HepG2 (cell line): Measurements from ENCODE around the gene LHFPL2. TPM values are rescaled to one million over a fixed set of nuclear protein-coding genes. Genes with fewer than 3 reads are reported as not detected.

Source experiments
- ATAC-seq: fragments of 200-7000 bp; cut with Tn5 transposase; 3 replicates; pipeline ENCODE4 v1.9.1; 2020; ENCODE audit warnings: mild to moderate bottlenecking, moderate library complexity
- BruUV-seq: library from RNA; stranded (reverse); fragments of 400-500 nt; replicated peaks from 2 replicates; lab custom pipeline; 2021; lab: Mats Ljungman, UMichigan
- CTCF ChIA-PET: fragments of 300-600 bp; formaldehyde crosslinking; extraction: SDS; loops from one replicate; lab custom pipeline; 2021; ENCODE audit warnings: low total read pairs, inconsistent platforms, low intra/inter-chr PET ratio; lab: Yijun Ruan, JAX
- POLR2A ChIA-PET: fragments of 350-600 bp; sonication (Branson Sonifier 250); formaldehyde crosslinking; loops from one replicate; lab custom pipeline; 2020; ENCODE audit warnings: antibody characterized with exemption, inconsistent platforms; lab: Yijun Ruan, JAX
- DNase-seq: peaks from one replicate; pipeline ENCODE4 v3.0.0-alpha.2; 2015; ENCODE audit warnings: low spot score
- FAIRE-seq: peaks from 3 replicates; lab custom pipeline; 2011; peaks lifted over from hg19 to GRCh38; lab: Jason Lieb, UNC
- H2AFZ ChIP-seq: one replicate; pipeline ENCODE4 v1.6.1; 2011; ENCODE audit warnings: low read length, inconsistent platforms
- H3K27ac ChIP-seq: fragments of 300-600 bp; 3 replicates; pipeline ENCODE4 v1.8.0; 2011; ENCODE audit warnings: mixed run types, mild to moderate bottlenecking, mixed read lengths, low read length, inconsistent platforms; ENCODE audit not compliant: insufficient read depth; ENCODE audit errors: extremely low read length
- H3K27me3 ChIP-seq, 2 experiments: fragments of 200-600 bp in 1 of 2; 2 replicates in 1 of 2; 3 replicates in 1 of 2; pipeline versions ENCODE4 v1.6.0 to v1.8.0; 2011; ENCODE audit warnings: low read length in 2 of 2, mild to moderate bottlenecking in 2 of 2, moderate library complexity in 2 of 2, inconsistent platforms in 1 of 2; ENCODE audit not compliant: insufficient read depth in 2 of 2, control insufficient read depth in 1 of 2
- H3K36me3 ChIP-seq, 2 experiments: fragments of 200-600 bp in 1 of 2; replicated peaks in 1 of 2; 2 replicates in 1 of 2; 3 replicates in 1 of 2; pipeline versions ENCODE4 v1.5.1 to v1.8.0; 2011; ENCODE audit warnings: low read length in 2 of 2, inconsistent platforms in 1 of 2; ENCODE audit not compliant: insufficient read depth in 2 of 2, control insufficient read depth in 1 of 2
- H3K4me1 ChIP-seq: 2 replicates; pipeline ENCODE4 v1.5.1; 2012; ENCODE audit warnings: low read length, inconsistent platforms; ENCODE audit not compliant: insufficient read depth
- H3K4me2 ChIP-seq: 2 replicates; pipeline ENCODE4 v1.6.0; 2011; ENCODE audit warnings: low read depth, low read length, inconsistent platforms
- H3K4me3 ChIP-seq, 3 experiments: fragments of 200-600 bp in 1 of 3; sonication (generic), shearing (Covaris generic) in 1 of 3; replicated peaks in 1 of 3; 2 replicates each; pipeline ENCODE4 v1.5.1; 2011 to 2016; ENCODE audit warnings: low read length in 3 of 3, inconsistent platforms in 2 of 3, low read depth in 2 of 3, mild to moderate bottlenecking in 2 of 3, control low read depth in 1 of 3, mixed read lengths in 1 of 3; ENCODE audit not compliant: insufficient read depth in 1 of 3
- H3K79me2 ChIP-seq: one replicate; pipeline ENCODE4 v1.6.1; 2011; ENCODE audit warnings: low read length, inconsistent platforms; ENCODE audit not compliant: insufficient read depth
- H3K9ac ChIP-seq: 2 replicates; pipeline ENCODE4 v1.6.0; 2011; ENCODE audit warnings: mild to moderate bottlenecking, low read depth, low read length, inconsistent platforms; ENCODE audit not compliant: insufficient read depth
- H3K9me3 ChIP-seq: 2 replicates; pipeline ENCODE4 v1.5.1; 2012; ENCODE audit warnings: mild to moderate bottlenecking, low read length
- H4K20me1 ChIP-seq: 2 replicates; pipeline ENCODE4 v1.6.0; 2011; ENCODE audit warnings: inconsistent platforms, mild to moderate bottlenecking, low read length, moderate library complexity; ENCODE audit not compliant: insufficient read depth
- DMAP1 ChIP-seq: IDR thresholded peaks from 2 replicates; pipeline ENCODE4 v1.6.1; 2016
- ISL2 ChIP-seq: sonication (generic); formaldehyde crosslinking; IDR thresholded peaks from 2 replicates; pipeline ENCODE4 v1.5.0; 2020; ENCODE audit warnings: missing genetic modification reagents
- NRL ChIP-seq: sonication (generic); formaldehyde crosslinking; IDR thresholded peaks from 2 replicates; pipeline ENCODE4 v1.5.0; 2020; ENCODE audit warnings: missing genetic modification reagents, mild to moderate bottlenecking, moderate library complexity, borderline replicate concordance
- RFXAP ChIP-seq: sonication (generic); formaldehyde crosslinking; IDR thresholded peaks from 2 replicates; pipeline ENCODE4 v1.4.0; 2020; ENCODE audit warnings: missing genetic modification reagents, borderline replicate concordance
- TSC22D2 ChIP-seq: sonication (generic); formaldehyde crosslinking; IDR thresholded peaks from 2 replicates; pipeline ENCODE4 v1.5.1; 2020; ENCODE audit warnings: missing genetic modification reagents, mild to moderate bottlenecking, borderline replicate concordance
- ZFP82 ChIP-seq: sonication (generic); formaldehyde crosslinking; IDR thresholded peaks from 2 replicates; pipeline ENCODE4 v1.5.1; 2020; ENCODE audit warnings: mild to moderate bottlenecking, missing genetic modification reagents, borderline replicate concordance
- ZNF598 ChIP-seq: sonication (generic); formaldehyde crosslinking; IDR thresholded peaks from 2 replicates; pipeline ENCODE4 v1.5.1; 2020; ENCODE audit warnings: mild to moderate bottlenecking, missing genetic modification reagents, borderline replicate concordance
- ZNF672 ChIP-seq: sonication (generic); formaldehyde crosslinking; IDR thresholded peaks from 2 replicates; pipeline ENCODE4 v1.8.1; 2022; ENCODE audit warnings: missing genetic modification reagents
- WGBS: methylation state at CpG from one replicate; pipeline ENCODE4 v1.1.6; 2017; ENCODE audit warnings: low lambda C conversion rate; 5-methylcytosine and 5-hydroxymethylcytosine counted together
- in situ Hi-C: cut with HindIII; loops from 2 replicates; pipeline ENCODE4 v1.10.0; 2017; ENCODE audit warnings: low pct_unique_long_range_greater_than_20kb; ENCODE audit not compliant: extremely low pct_ligation_motif_present
- intact Hi-C: fragments of 100-400 bp; cut with micrococcal nuclease; formaldehyde crosslinking; loops from one replicate; pipeline ENCODE4 v1.10.0; 2022; ENCODE audit not compliant: unreplicated experiment
- polyA plus RNA-seq, 8 experiments: library from polyadenylated mRNA; depleted of rRNA in 3 of 8; stranded (reverse) in 7 of 8; unstranded in 1 of 8; fragments of >200 nt; fragmentation: Illumina TruSeq in 4 of 8; extraction: Trizol in 4 of 8; gene quantifications; 2 replicates each; pipeline versions ENCODE4 v1.2.1 to v1.2.3, GENCODE V29; 2011 to 2016; ENCODE audit warnings: low read depth in 4 of 8, missing spikeins in 1 of 8, mixed read lengths in 1 of 8; ENCODE audit not compliant: insufficient read depth in 1 of 8
- total RNA-seq, 5 experiments: library from RNA; depleted of rRNA; stranded (reverse); fragments of >200 nt; fragmentation: Illumina TruSeq; extraction: Trizol; gene quantifications; 2 replicates each; pipeline ENCODE4 v1.2.3, GENCODE V29; 2016; ENCODE audit warnings: low read depth in 1 of 5
- TF ChIP-seq, protein P1 (sequence below): sonication (generic); formaldehyde crosslinking; IDR thresholded peaks from 2 replicates; pipeline ENCODE4 v1.9.0; 2022; ENCODE audit warnings: low read depth, missing genetic modification reagents

The LHFPL2 gene
- total and polyA plus RNA-seq, 2 of the 13 experiments (the other 11 are each of a cell fraction or from before 2014, with no cell fraction given): 6.0 to 20.0 TPM

DNA sequence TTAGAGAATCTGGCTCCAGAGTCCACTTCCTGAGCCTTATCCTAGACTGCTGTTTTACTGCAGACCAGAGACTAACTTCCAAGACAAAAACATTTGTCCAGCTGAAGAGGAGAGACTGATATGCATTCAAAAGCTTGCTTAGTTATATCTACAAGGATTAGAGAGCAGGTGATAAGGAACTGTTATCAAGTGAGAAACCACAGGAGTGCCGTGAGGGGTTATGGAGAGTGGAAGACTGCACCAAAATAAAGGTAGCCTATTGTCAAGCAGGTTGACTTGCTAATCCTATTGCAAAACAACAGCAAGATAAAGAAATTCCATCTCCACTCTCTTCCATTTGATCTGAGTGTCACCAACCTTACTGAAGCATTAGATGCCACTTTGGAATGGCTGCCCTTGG, 149.1 kb downstream of the LHFPL2 start:
- no peak for DNase-seq
- H3K4me1 ChIP-seq: peaks cover 8% of the 10 kb centered on the region; the same call in 1 of the 2 replicates
- no peak overlapping the region for H3K27ac ChIP-seq
- peaks cover 6 to 9% of the 10 kb centered on the region in 2 experiments; a peak in 3 of 5 replicates for H3K36me3 ChIP-seq
- no peak overlapping the region for H3K4me2 ChIP-seq
- no peaks in the 10 kb centered on the region for H4K20me1 ChIP-seq
- in situ Hi-C loops: no loop called here
- ATAC-seq: no peak
- TF ChIP-seq TSC22D2 (CRISPR knock-in tag): no peak
- TF ChIP-seq DMAP1 (CRISPR knock-in tag): no peak
- TF ChIP-seq, protein P1, sequence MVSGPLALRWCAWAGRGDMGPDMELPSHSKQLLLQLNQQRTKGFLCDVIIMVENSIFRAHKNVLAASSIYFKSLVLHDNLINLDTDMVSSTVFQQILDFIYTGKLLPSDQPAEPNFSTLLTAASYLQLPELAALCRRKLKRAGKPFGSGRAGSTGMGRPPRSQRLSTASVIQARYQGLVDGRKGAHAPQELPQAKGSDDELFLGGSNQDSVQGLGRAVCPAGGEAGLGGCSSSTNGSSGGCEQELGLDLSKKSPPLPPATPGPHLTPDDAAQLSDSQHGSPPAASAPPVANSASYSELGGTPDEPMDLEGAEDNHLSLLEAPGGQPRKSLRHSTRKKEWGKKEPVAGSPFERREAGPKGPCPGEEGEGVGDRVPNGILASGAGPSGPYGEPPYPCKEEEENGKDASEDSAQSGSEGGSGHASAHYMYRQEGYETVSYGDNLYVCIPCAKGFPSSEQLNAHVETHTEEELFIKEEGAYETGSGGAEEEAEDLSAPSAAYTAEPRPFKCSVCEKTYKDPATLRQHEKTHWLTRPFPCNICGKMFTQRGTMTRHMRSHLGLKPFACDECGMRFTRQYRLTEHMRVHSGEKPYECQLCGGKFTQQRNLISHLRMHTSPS: no peak
- no peak for TF ChIP-seq ZNF598
- TF ChIP-seq ZFP82 (CRISPR knock-in tag): no peak
- TF ChIP-seq RFXAP (CRISPR knock-in tag): no peak
- no peak for TF ChIP-seq ISL2 (CRISPR knock-in tag)
- no peak for TF ChIP-seq ZNF672
- no peak for TF ChIP-seq NRL (CRISPR knock-in tag)
- no peak for FAIRE-seq
- H2AFZ ChIP-seq: no peak overlapping the region
- no peaks in the 10 kb centered on the region for H3K27me3 ChIP-seq
- no peak overlapping the region for H3K4me3 ChIP-seq
- no peaks in the 10 kb centered on the region for H3K9me3 ChIP-seq
- CTCF ChIA-PET: no interaction called here
- H3K9ac ChIP-seq: no peak overlapping the region
- BruUV-seq: no TSS peak
- peaks cover 4% of the 10 kb centered on the region for H3K79me2 ChIP-seq
- POLR2A ChIA-PET: no interaction called here
- intact Hi-C loops: no loop called here
- 100% methylated on average over 1 of the region's 1 CpG for WGBS
